Keratinocyte (primary cell): Measurements from ENCODE around the gene LSM3.

Experiments
- EZH2 ChIP-seq: IDR thresholded peaks from one replicate; pipeline ENCODE4 v1.6.1; 2012; ENCODE audit warnings: inconsistent platforms, mild to moderate bottlenecking, low read length, moderate library complexity
- TF ChIP-seq, protein P1 (sequence below), 3 experiments: IDR thresholded peaks in 1 of 3; conservative IDR thresholded peaks in 1 of 3; optimal IDR thresholded peaks in 1 of 3; 2 replicates in 2 of 3; 3 replicates in 1 of 3; pipeline versions ENCODE3 to v1.5.1; 2011; ENCODE audit warnings: low read length in 3 of 3, mild to moderate bottlenecking in 3 of 3, moderate library complexity in 2 of 3, control low read depth in 1 of 3, inconsistent platforms in 1 of 3; ENCODE audit not compliant: insufficient read depth in 2 of 3; ENCODE audit errors: extremely low read depth in 1 of 3

DNA sequence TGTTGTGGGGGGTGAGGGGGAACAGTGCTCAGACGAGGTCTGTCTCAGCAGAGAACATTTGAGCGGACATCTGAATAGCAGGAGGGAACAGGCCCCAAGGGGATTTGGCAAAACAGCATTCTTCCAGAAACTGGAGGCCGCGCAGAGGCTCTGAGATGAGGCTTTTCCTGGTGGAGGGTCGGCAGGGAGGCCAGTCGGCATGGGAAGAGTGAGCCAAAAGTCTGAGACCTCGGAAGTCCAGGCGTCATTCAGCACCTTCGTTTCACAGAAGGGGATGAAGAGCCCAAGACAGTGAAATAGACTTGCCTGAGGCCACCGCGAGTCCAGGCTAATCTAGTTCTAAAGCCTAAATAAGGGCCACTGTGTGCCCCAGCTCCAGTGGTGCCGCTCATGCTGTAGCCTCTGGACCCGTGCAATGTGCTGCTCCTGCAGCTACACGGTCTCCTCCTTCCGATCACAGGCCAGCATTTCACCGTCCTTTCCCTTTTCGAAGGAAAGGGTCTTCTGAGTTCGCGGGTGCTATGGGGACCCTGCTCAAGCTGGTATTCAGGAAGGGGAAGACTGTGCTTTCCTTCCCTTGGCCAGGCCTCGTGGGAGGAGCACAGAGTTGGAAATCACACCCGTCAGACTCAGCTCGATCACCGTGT, 24.4 kb downstream of the LSM3 start:
- TF ChIP-seq, protein P1, sequence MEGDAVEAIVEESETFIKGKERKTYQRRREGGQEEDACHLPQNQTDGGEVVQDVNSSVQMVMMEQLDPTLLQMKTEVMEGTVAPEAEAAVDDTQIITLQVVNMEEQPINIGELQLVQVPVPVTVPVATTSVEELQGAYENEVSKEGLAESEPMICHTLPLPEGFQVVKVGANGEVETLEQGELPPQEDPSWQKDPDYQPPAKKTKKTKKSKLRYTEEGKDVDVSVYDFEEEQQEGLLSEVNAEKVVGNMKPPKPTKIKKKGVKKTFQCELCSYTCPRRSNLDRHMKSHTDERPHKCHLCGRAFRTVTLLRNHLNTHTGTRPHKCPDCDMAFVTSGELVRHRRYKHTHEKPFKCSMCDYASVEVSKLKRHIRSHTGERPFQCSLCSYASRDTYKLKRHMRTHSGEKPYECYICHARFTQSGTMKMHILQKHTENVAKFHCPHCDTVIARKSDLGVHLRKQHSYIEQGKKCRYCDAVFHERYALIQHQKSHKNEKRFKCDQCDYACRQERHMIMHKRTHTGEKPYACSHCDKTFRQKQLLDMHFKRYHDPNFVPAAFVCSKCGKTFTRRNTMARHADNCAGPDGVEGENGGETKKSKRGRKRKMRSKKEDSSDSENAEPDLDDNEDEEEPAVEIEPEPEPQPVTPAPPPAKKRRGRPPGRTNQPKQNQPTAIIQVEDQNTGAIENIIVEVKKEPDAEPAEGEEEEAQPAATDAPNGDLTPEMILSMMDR (optimal IDR thresholded peaks at IDR 0.05 in 1 of 3, IDR thresholded peaks at IDR 0.05 in 1 of 3, conservative IDR thresholded peaks at IDR 0.05 in 1 of 3; ENCODE audit: extremely low read depth in 1 of 3, insufficient read depth in 2 of 3, low read length in 3 of 3): no peak
- no peak for TF ChIP-seq EZH2
